Lower lobe of right lung (tissue), 2 donors: ENCODE data around the gene PLCL2. TPM values are rescaled to one million over a fixed set of nuclear protein-coding genes. Genes with fewer than 3 reads are reported as not detected.

Source experiments
- ATAC-seq, 2 donors: fragments of 200-7000 bp; cut with Tn5 transposase; one replicate each; pipeline ENCODE4 v1.9.1; 2020 to 2022; ENCODE audit warnings: mild to moderate bottlenecking in 2 of 2, moderate library complexity in 2 of 2
- DNase-seq: peaks from one replicate; pipeline ENCODE4 v3.0.0-alpha.2; 2020
- H3K27ac ChIP-seq: fragments of 200-600 bp; one replicate; pipeline ENCODE4 v1.8.0; 2022
- H3K27me3 ChIP-seq: fragments of 200-600 bp; one replicate; pipeline ENCODE4 v1.8.0; 2022; ENCODE audit warnings: low read depth
- H3K36me3 ChIP-seq: fragments of 200-600 bp; one replicate; pipeline ENCODE4 v1.8.0; 2022; ENCODE audit warnings: mild to moderate bottlenecking
- H3K4me1 ChIP-seq: fragments of 200-600 bp; one replicate; pipeline ENCODE4 v1.8.0; 2022
- H3K4me3 ChIP-seq: fragments of 200-600 bp; one replicate; pipeline ENCODE4 v1.8.0; 2022; ENCODE audit warnings: mild to moderate bottlenecking
- H3K9me3 ChIP-seq: fragments of 200-600 bp; one replicate; pipeline ENCODE4 v1.8.0; 2022
- intact Hi-C: fragments of 100-400 bp; cut with DNase I; formaldehyde crosslinking; loops from one replicate; pipeline ENCODE4 v1.11.0; 2022
- total RNA-seq: library from RNA; stranded (reverse); fragmentation: NEBNext Ultra II Directional; extraction: Animal tissue kit (Norgen Biotek cat#: 25700); gene quantifications from one replicate; pipeline ENCODE4 v1.2.1, GENCODE V29; 2021
- TF ChIP-seq, protein P1 (sequence below): fragments of 200-600 bp; IDR thresholded peaks from one replicate; pipeline ENCODE4 v1.8.0; 2022; ENCODE audit warnings: antibody characterized with exemption, mild to moderate bottlenecking
- donor health status: DM: no; HTN: yes; CAD: no; lungs with severe emphysema.

The PLCL2 gene
- total RNA-seq, 1 donor from 2014 or later, result 12.1 TPM

DNA sequence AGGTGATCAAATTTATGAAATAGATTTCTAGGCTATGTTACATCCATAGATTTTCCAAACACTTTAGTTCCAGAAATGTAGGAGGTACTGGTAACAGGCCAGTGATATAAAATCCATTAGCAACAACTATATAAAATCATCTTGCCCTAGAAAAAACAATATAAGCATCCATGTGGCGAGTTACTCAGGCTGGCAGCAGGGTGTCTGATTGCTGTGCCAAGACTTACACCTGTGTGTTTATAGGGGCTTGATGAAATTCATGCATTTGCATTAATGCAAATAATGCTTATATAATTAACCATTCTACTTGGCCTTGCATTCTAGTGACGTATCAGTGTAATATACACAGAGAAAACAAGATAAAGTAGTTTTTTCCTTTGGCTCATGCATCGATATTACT is 153.4 kb downstream of the PLCL2 start:
- Histone ChIP-seq H3K27ac (no peak overlapping the region), H3K36me3 (no peaks in the 10 kb centered on the region), H3K9me3 (no peaks in the 10 kb centered on the region), H3K4me1 (peaks cover 14% of the 10 kb centered on the region), H3K27me3 (no peaks in the 10 kb centered on the region), H3K4me3 (no peak overlapping the region)
- ATAC-seq (no peak), DNase-seq (no peak)
- TF ChIP-seq, protein P1, sequence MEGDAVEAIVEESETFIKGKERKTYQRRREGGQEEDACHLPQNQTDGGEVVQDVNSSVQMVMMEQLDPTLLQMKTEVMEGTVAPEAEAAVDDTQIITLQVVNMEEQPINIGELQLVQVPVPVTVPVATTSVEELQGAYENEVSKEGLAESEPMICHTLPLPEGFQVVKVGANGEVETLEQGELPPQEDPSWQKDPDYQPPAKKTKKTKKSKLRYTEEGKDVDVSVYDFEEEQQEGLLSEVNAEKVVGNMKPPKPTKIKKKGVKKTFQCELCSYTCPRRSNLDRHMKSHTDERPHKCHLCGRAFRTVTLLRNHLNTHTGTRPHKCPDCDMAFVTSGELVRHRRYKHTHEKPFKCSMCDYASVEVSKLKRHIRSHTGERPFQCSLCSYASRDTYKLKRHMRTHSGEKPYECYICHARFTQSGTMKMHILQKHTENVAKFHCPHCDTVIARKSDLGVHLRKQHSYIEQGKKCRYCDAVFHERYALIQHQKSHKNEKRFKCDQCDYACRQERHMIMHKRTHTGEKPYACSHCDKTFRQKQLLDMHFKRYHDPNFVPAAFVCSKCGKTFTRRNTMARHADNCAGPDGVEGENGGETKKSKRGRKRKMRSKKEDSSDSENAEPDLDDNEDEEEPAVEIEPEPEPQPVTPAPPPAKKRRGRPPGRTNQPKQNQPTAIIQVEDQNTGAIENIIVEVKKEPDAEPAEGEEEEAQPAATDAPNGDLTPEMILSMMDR, result no peak
- intact Hi-C loops, result no loop called here

- H3K36me3 ChIP-seq, result no peaks in the 10 kb centered on the region
- peaks cover 14% of the 10 kb centered on the region for H3K4me1 ChIP-seq
- H3K9me3 ChIP-seq, result no peaks in the 10 kb centered on the region
- TF ChIP-seq, protein P1, result no peak
- intact Hi-C loops, result no loop called here
- H3K27me3 ChIP-seq, result no peaks in the 10 kb centered on the region
- ATAC-seq (peak; percentile 92 to 95), DNase-seq (no peak)
- H3K4me3 ChIP-seq, result no peak overlapping the region
- peak overlapping the region; percentile 1 for H3K27ac ChIP-seq
These were observed 154.3 kb downstream of the PLCL2 start for GRCh38 chr3:17038900-17039553.

DNA sequence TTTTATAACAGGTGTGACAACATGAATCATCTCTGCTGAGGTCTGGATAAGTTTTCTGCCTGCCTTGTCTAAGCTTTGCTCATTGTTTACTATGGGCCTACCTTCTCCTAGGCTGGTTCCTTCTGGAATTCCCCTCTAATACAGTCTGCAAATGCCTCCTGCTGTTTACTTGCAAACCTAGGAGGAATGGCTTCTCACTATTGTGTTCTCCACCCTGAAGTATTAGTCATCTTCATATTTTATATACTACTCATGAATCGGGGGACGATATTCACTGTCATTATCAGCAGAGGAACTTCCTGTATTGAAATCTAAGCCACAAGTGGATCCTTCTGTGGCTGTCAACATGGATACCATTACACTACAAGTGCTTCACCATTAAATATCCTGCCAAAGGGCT is 154.8 kb downstream of the PLCL2 start:
- intact Hi-C loops, result no loop called here
- TF ChIP-seq, protein P1, result no peak
- peaks cover 14% of the 10 kb centered on the region for H3K4me1 ChIP-seq
- no peak overlapping the region for H3K4me3 ChIP-seq
- H3K27me3 ChIP-seq, result no peaks in the 10 kb centered on the region
- H3K9me3 ChIP-seq, result no peaks in the 10 kb centered on the region
- ATAC-seq, result peak; percentile 80 to 90
- no peaks in the 10 kb centered on the region for H3K36me3 ChIP-seq
- DNase-seq, result no peak
- H3K27ac ChIP-seq, result peak overlapping the region; percentile 1

GRCh38 chr3:17040322-17040989 is 155.7 kb downstream of the PLCL2 start:
- Histone ChIP-seq H3K4me3 (no peak overlapping the region), H3K27me3 (no peaks in the 10 kb centered on the region), H3K9me3 (no peaks in the 10 kb centered on the region), H3K27ac (peak overlapping the region; percentile 1), H3K4me1 (peaks cover 14% of the 10 kb centered on the region), H3K36me3 (no peaks in the 10 kb centered on the region)
- no peak for DNase-seq
- intact Hi-C loops, result no loop called here
- TF ChIP-seq, protein P1, result no peak
- ATAC-seq, result no peak

- no peaks in the 10 kb centered on the region for H3K36me3 ChIP-seq
- H3K27ac ChIP-seq, result no peak overlapping the region
- no peaks in the 10 kb centered on the region for H3K9me3 ChIP-seq
- H3K27me3 ChIP-seq, result no peaks in the 10 kb centered on the region
- H3K4me1 ChIP-seq, result peaks cover 14% of the 10 kb centered on the region
- TF ChIP-seq, protein P1, result no peak
- H3K4me3 ChIP-seq, result no peak overlapping the region
- DNase-seq (no peak), ATAC-seq (no peak)
- intact Hi-C loops, result no loop called here
These were observed 156.2 kb downstream of the PLCL2 start for GRCh38 chr3:17040990-17041377.
